K562 (cell line): ENCODE results near the gene PSORS1C1. TPM values are rescaled to one million over a fixed set of nuclear protein-coding genes. Genes with fewer than 3 reads are reported as not detected.
A peak's percentile ranks its signal among the peaks of the same experiment; 100 is the strongest.

Source experiments
- ATAC-seq: fragments of 200-7000 bp; cut with Tn5 transposase; 3 replicates; pipeline ENCODE4 v1.9.1; 2020; ENCODE audit warnings: moderate library complexity
- BruUV-seq: library from RNA; stranded (reverse); fragments of 400-500 nt; replicated peaks from 2 replicates; lab custom pipeline; 2021; lab: Mats Ljungman, UMichigan
- CTCF ChIA-PET: fragments of 300-600 bp; formaldehyde crosslinking; extraction: SDS; loops from one replicate; lab custom pipeline; 2021; ENCODE audit warnings: low intra/inter-chr PET ratio; lab: Yijun Ruan, JAX
- POLR2A ChIA-PET: fragments of 300-600, 350-650 bp; sonication (Branson Sonifier 250); formaldehyde crosslinking; extraction: SDS; loops from one replicate; lab custom pipeline; 2021; ENCODE audit warnings: antibody characterized with exemption, inconsistent platforms; lab: Yijun Ruan, JAX
- DNase-seq, 4 experiments: peaks; one replicate each; pipeline versions ENCODE4 v3.0.0 to v3.0.0-alpha.2; 2011 to 2018; ENCODE audit warnings: low spot score in 3 of 4, mixed read lengths in 3 of 4; ENCODE audit errors: extremely low read depth in 1 of 4
- FAIRE-seq: peaks from 2 replicates; lab custom pipeline; 2011; peaks lifted over from hg19 to GRCh38; lab: Jason Lieb, UNC
- H2AFZ ChIP-seq: 2 replicates; pipeline ENCODE4 v1.6.0; 2011; ENCODE audit warnings: low read depth, low read length, control low read depth, inconsistent platforms
- H3K27ac ChIP-seq: fragments of 200-600 bp; 3 replicates; pipeline ENCODE4 v1.8.0; 2011; ENCODE audit warnings: low read depth, mild to moderate bottlenecking, control low read depth, inconsistent platforms, low read length, moderate library complexity, mixed read lengths; ENCODE audit errors: extremely low read depth
- H3K27me3 ChIP-seq, 2 experiments: fragments of 300-600 bp in 1 of 2; 2 replicates in 1 of 2; 3 replicates in 1 of 2; pipeline versions ENCODE4 v1.6.0 to v1.8.0; 2011; ENCODE audit warnings: inconsistent platforms in 2 of 2, low read length in 2 of 2, mild to moderate bottlenecking in 1 of 2, mixed read lengths in 1 of 2, moderate library complexity in 1 of 2; ENCODE audit not compliant: control insufficient read depth in 2 of 2, insufficient read depth in 2 of 2
- H3K36me3 ChIP-seq: fragments of 300-600 bp; 3 replicates; pipeline ENCODE4 v1.8.0; 2011; ENCODE audit warnings: mild to moderate bottlenecking, low read length, inconsistent platforms; ENCODE audit not compliant: control insufficient read depth, insufficient read depth
- H3K4me1 ChIP-seq, 2 experiments: fragments of 200-600 bp in 1 of 2; replicated peaks in 1 of 2; 2 replicates in 1 of 2; 3 replicates in 1 of 2; pipeline versions ENCODE4 v1.5.1 to v1.8.0; 2011; ENCODE audit warnings: inconsistent platforms in 2 of 2, low read length in 2 of 2, mild to moderate bottlenecking in 1 of 2, mixed read lengths in 1 of 2, moderate library complexity in 1 of 2; ENCODE audit not compliant: control insufficient read depth in 2 of 2, insufficient read depth in 2 of 2
- H3K4me2 ChIP-seq: 2 replicates; pipeline ENCODE4 v1.6.1; 2011; ENCODE audit warnings: low read length, control low read depth, inconsistent platforms, mixed read lengths; ENCODE audit not compliant: insufficient read depth
- H3K4me3 ChIP-seq: fragments of 200-600 bp; sonication (generic), shearing (Covaris generic); 2 replicates; pipeline ENCODE4 v1.5.1; 2016; ENCODE audit warnings: control low read depth, inconsistent platforms
- H3K79me2 ChIP-seq: fragments of 200-600 bp; 3 replicates; pipeline ENCODE4 v1.8.0; 2011; ENCODE audit warnings: low read length, inconsistent platforms; ENCODE audit not compliant: control insufficient read depth, insufficient read depth
- H3K9ac ChIP-seq, 2 experiments: 2 replicates each; pipeline versions ENCODE4 v1.6.0 to v1.6.1; 2011; ENCODE audit warnings: low read depth in 2 of 2, low read length in 2 of 2, control low read depth in 1 of 2, inconsistent platforms in 1 of 2, mild to moderate bottlenecking in 1 of 2, mixed read lengths in 1 of 2; ENCODE audit not compliant: insufficient read depth in 1 of 2
- H3K9me1 ChIP-seq: one replicate; pipeline ENCODE4 v1.6.0; 2011; ENCODE audit warnings: inconsistent platforms, mild to moderate bottlenecking, low read length, moderate library complexity; ENCODE audit not compliant: control insufficient read depth, insufficient read depth
- H3K9me3 ChIP-seq: replicated peaks from 2 replicates; pipeline ENCODE4 v1.5.1; 2011; ENCODE audit warnings: low read depth, low read length, inconsistent platforms; ENCODE audit not compliant: control insufficient read depth, insufficient read depth
- H4K20me1 ChIP-seq: replicated peaks from 2 replicates; pipeline ENCODE4 v1.6.1; 2011; ENCODE audit warnings: low read length, inconsistent platforms, mixed read lengths; ENCODE audit not compliant: control insufficient read depth, insufficient read depth
- ILF3 ChIP-seq: fragments of 450-650 bp; IDR thresholded peaks from 2 replicates; pipeline ENCODE4 v1.6.1; 2018; ENCODE audit warnings: antibody characterized with exemption, mild to moderate bottlenecking, moderate library complexity, borderline replicate concordance
- SAFB ChIP-seq: fragments of 200-400 bp; formaldehyde crosslinking; IDR thresholded peaks from 2 replicates; pipeline ENCODE4 v1.6.1; 2017; ENCODE audit warnings: low read depth, low read length, borderline replicate concordance
- TSC22D4 ChIP-seq: fragments of 450-650 bp; IDR thresholded peaks from 2 replicates; pipeline ENCODE4 v1.6.1; 2016; ENCODE audit warnings: missing genetic modification characterization, missing biosample characterization, control low read depth
- XRCC3 ChIP-seq: fragments of 450-650 bp; IDR thresholded peaks from 2 replicates; pipeline ENCODE4 v1.6.1; 2017; ENCODE audit warnings: mild to moderate bottlenecking, moderate library complexity
- WGBS: fragments of 100-300 bp; shearing (Covaris generic); methylation state at CpG from one replicate; pipeline ENCODE4 v1.1.6; 2016; ENCODE audit warnings: low coverage, mixed read lengths; ENCODE audit not compliant: insufficient coverage; ENCODE audit errors: missing lambda C conversion rate; 5-methylcytosine and 5-hydroxymethylcytosine counted together
- in situ Hi-C: fragments of 300-500 bp; cut with MboI; formaldehyde crosslinking; loops from 4 replicates; pipeline ENCODE4 v1.15.0; 2018; ENCODE audit warnings: inconsistent platforms, mixed read lengths
- intact Hi-C: fragments of 100-400 bp; cut with micrococcal nuclease; formaldehyde crosslinking; loops from 2 replicates; pipeline ENCODE4 v1.14.2; 2022
- polyA plus RNA-seq, 8 experiments: library from polyadenylated mRNA; depleted of rRNA in 4 of 8; stranded (reverse) in 5 of 8; unstranded in 3 of 8; fragments of >200 nt; fragmentation: Nextera tagmentation in 2 of 8; fragmentation: Illumina TruSeq in 1 of 8; extraction: Ambion mirVana in 2 of 8; extraction: Trizol in 1 of 8; gene quantifications; 2 replicates each; pipeline versions ENCODE4 v1.2.1 to v1.2.3, GENCODE V29; 2011 to 2014; ENCODE audit warnings: inconsistent platforms in 1 of 8, missing spikeins in 1 of 8
- total RNA-seq, 7 experiments: library from RNA; depleted of rRNA in 6 of 7; stranded (reverse); fragments of >200 nt in 6 of 7; fragmentation: Illumina TruSeq in 2 of 7; extraction: Trizol in 2 of 7; gene quantifications; 2 replicates each; pipeline versions ENCODE4 v1.2.1 to v1.2.3, GENCODE V29; 2011 to 2021; ENCODE audit warnings: low replicate concordance in 1 of 7
- TF ChIP-seq, protein P1 (sequence below), 2 experiments: fragments of 450-650 bp; conservative IDR thresholded peaks; 2 replicates each; pipeline ENCODE4 v1.6.1; 2017; ENCODE audit warnings: mild to moderate bottlenecking in 2 of 2, moderate library complexity in 2 of 2

The PSORS1C1 gene
- total and polyA plus RNA-seq, 9 of the 15 experiments (the other 6 are each of a cell fraction or from before 2014, with no cell fraction given) = 0.11 TPM; not detected in 8

DNA sequence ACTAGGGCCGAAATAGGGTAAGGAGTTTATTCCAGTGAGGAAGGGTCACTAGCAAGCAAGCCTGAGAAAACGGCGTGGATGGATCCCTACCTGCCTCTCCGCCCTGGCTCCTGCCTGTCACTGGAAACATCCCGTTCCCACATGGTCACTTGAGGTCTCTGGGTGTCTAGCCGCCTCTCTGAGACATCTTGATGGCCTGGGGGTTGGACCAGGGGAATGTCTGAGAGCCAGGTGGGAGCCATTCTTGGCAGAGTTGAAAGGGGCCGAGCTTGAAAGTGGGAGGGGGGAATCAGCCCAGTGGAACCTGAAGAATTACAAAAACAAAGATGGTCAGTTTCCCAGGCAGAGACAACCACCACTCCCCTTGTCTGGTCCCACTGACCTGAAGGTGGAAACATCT, 42.0 kb downstream of the PSORS1C1 start:
- Histone ChIP-seq H3K4me1 (peaks cover 17 to 25% of the 10 kb centered on the region in 2 experiments; a peak in 4 of 5 replicates), H3K4me2 (no peak overlapping the region; the same call in 1 of the 2 replicates), H3K36me3 (peaks cover 35% of the 10 kb centered on the region; the same call in 2 of the 3 replicates), H3K9me3 (no peaks in the 10 kb centered on the region), H3K9ac (peak overlapping the region; percentile 71 to 81), H3K4me3 (no peak overlapping the region; the same call in 1 of the 2 replicates), H4K20me1 (no peaks in the 10 kb centered on the region), H3K79me2 (peaks cover 24% of the 10 kb centered on the region; the same call in 2 of the 3 replicates), H3K9me1 (no peaks in the 10 kb centered on the region), H2AFZ (no peak overlapping the region), H3K27me3 (no peaks in the 10 kb centered on the region), H3K27ac (no peak overlapping the region)
- no peak for TF ChIP-seq ILF3
- TF ChIP-seq SAFB = no peak
- no peak for TF ChIP-seq TSC22D4 (tag)
- TF ChIP-seq XRCC3 = no peak
- TF ChIP-seq, protein P1, sequence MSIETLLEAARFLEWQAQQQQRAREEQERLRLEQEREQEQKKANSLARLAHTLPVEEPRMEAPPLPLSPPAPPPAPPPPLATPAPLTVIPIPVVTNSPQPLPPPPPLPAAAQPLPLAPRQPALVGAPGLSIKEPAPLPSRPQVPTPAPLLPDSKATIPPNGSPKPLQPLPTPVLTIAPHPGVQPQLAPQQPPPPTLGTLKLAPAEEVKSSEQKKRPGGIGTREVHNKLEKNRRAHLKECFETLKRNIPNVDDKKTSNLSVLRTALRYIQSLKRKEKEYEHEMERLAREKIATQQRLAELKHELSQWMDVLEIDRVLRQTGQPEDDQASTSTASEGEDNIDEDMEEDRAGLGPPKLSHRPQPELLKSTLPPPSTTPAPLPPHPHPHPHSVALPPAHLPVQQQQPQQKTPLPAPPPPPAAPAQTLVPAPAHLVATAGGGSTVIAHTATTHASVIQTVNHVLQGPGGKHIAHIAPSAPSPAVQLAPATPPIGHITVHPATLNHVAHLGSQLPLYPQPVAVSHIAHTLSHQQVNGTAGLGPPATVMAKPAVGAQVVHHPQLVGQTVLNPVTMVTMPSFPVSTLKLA (conservative IDR thresholded peaks at IDR 0.05) = no peak
- BruUV-seq = no TSS peak
- DNase-seq (no peak), FAIRE-seq (no peak), ATAC-seq (no peak)
- WGBS = 90% methylated on average over 7 of the region's 7 CpGs
- in situ Hi-C loops (no loop called here), intact Hi-C loops (no loop called here)
- ChIA-PET CTCF (no interaction called here), POLR2A (interaction anchor here (1.3 to 1.9 kb wide), 3 partner anchors 12 to 33 kb away, joined by 4 to 6 read pairs (median 6); no protein-coding TSS in a partner anchor)
